Endothelial cell of umbilical vein (primary cell): ENCODE data around the gene ACOX3. TPM values are rescaled to one million over a fixed set of nuclear protein-coding genes. Genes with fewer than 3 reads are reported as not detected.

Experiments used
- BruUV-seq: library from RNA; stranded (reverse); fragments of 400-500 nt; replicated peaks from 2 replicates; lab custom pipeline; 2021; lab: Mats Ljungman, UMichigan
- CTCF ChIA-PET: fragments of 300-600, 350-600 bp; sonication (Branson Sonifier 250); formaldehyde crosslinking; loops from one replicate; lab custom pipeline; 2021; ENCODE audit warnings: antibody characterized with exemption, inconsistent platforms; lab: Charles Lee
- POLR2A ChIA-PET: fragments of 300-600, 350-600 bp; sonication (Branson Sonifier 250); formaldehyde crosslinking; loops from one replicate; lab custom pipeline; 2021; ENCODE audit warnings: antibody characterized with exemption, inconsistent platforms; lab: Charles Lee
- DNase-seq: peaks from one replicate; pipeline ENCODE4 v3.0.0-alpha.2; 2011; ENCODE audit warnings: low read depth, low spot score
- FAIRE-seq: peaks from 2 replicates; lab custom pipeline; 2011; peaks lifted over from hg19 to GRCh38; lab: Jason Lieb, UNC
- H2AFZ ChIP-seq: 2 replicates; pipeline ENCODE4 v1.6.0; 2012; ENCODE audit warnings: low read depth, low read length, control low read depth, inconsistent platforms
- H3K27ac ChIP-seq: 2 replicates; pipeline ENCODE4 v1.5.1; 2011; ENCODE audit warnings: low read depth, mild to moderate bottlenecking, control low read depth, low read length, moderate library complexity; ENCODE audit not compliant: insufficient read depth
- H3K27me3 ChIP-seq, 2 experiments: 2 replicates each; pipeline versions ENCODE4 v1.6.0 to v1.6.1; 2011; ENCODE audit warnings: low read length in 2 of 2, mixed read lengths in 1 of 2; ENCODE audit not compliant: control insufficient read depth in 2 of 2, insufficient read depth in 2 of 2
- H3K36me3 ChIP-seq, 2 experiments: 2 replicates in 1 of 2; 3 replicates in 1 of 2; pipeline ENCODE4 v1.5.1; 2011; ENCODE audit warnings: low read length in 2 of 2, mild to moderate bottlenecking in 1 of 2, moderate library complexity in 1 of 2; ENCODE audit not compliant: control insufficient read depth in 2 of 2, insufficient read depth in 2 of 2; ENCODE audit errors: extremely low read depth in 1 of 2
- H3K4me1 ChIP-seq: 3 replicates; pipeline ENCODE4 v1.5.1; 2011; ENCODE audit warnings: mild to moderate bottlenecking, low read length; ENCODE audit not compliant: control insufficient read depth, insufficient read depth; ENCODE audit errors: extremely low read depth
- H3K4me2 ChIP-seq: 2 replicates; pipeline ENCODE4 v1.6.1; 2011; ENCODE audit warnings: low read length, control low read depth, mixed read lengths; ENCODE audit not compliant: insufficient read depth
- H3K4me3 ChIP-seq, 3 experiments: fragments of 200-600 bp in 1 of 3; sonication (generic), shearing (Covaris generic) in 1 of 3; replicated peaks in 1 of 3; 2 replicates each; pipeline ENCODE4 v1.5.1; 2011 to 2016; ENCODE audit warnings: control low read depth in 3 of 3, low read length in 3 of 3, mild to moderate bottlenecking in 2 of 3, inconsistent platforms in 1 of 3, low read depth in 1 of 3, moderate library complexity in 1 of 3; ENCODE audit not compliant: insufficient read depth in 1 of 3
- H3K79me2 ChIP-seq: 2 replicates; pipeline ENCODE4 v1.6.0; 2012; ENCODE audit warnings: low read length, inconsistent platforms; ENCODE audit not compliant: control insufficient read depth, insufficient read depth
- H3K9ac ChIP-seq: replicated peaks from 2 replicates; pipeline ENCODE3; 2011; ENCODE audit warnings: low read length, control low read depth; ENCODE audit not compliant: insufficient read depth; ENCODE audit errors: extremely low read depth
- H3K9me1 ChIP-seq: replicated peaks from 3 replicates; pipeline ENCODE4 v1.6.0; 2011; ENCODE audit warnings: mild to moderate bottlenecking, low read length; ENCODE audit not compliant: control insufficient read depth, insufficient read depth; ENCODE audit errors: extremely low read depth
- H3K9me3 ChIP-seq: replicated peaks from 2 replicates; pipeline ENCODE4 v1.5.1; 2012; ENCODE audit warnings: low read length, inconsistent platforms; ENCODE audit not compliant: control insufficient read depth, insufficient read depth
- H4K20me1 ChIP-seq: replicated peaks from 2 replicates; pipeline ENCODE3; 2011; ENCODE audit warnings: mild to moderate bottlenecking, low read length; ENCODE audit not compliant: control insufficient read depth, insufficient read depth; ENCODE audit errors: extremely low read depth
- CTCF ChIP-seq, 2 donors: IDR thresholded peaks; 1 replicate in 1 of 2; 2 replicates in 1 of 2; pipeline ENCODE4 v1.5.1; 2011; ENCODE audit warnings: low read length in 2 of 2, mild to moderate bottlenecking in 2 of 2, moderate library complexity in 2 of 2, control low read depth in 1 of 2, inconsistent platforms in 1 of 2, low read depth in 1 of 2; ENCODE audit not compliant: insufficient read depth in 1 of 2; ENCODE audit errors: extremely low read depth in 1 of 2
- EZH2 ChIP-seq: IDR thresholded peaks from 2 replicates; pipeline ENCODE4 v1.6.1; 2012; ENCODE audit warnings: borderline replicate concordance, low read depth, mild to moderate bottlenecking, moderate library complexity, low read length, inconsistent platforms; ENCODE audit not compliant: severe bottlenecking
- FOS ChIP-seq: IDR thresholded peaks from 2 replicates; pipeline ENCODE4 v1.6.1; 2011; ENCODE audit warnings: mild to moderate bottlenecking, low read length, moderate library complexity, borderline replicate concordance; ENCODE audit not compliant: insufficient read depth
- GATA2 ChIP-seq: IDR thresholded peaks from 2 replicates; pipeline ENCODE4 v1.7.0; 2011; ENCODE audit warnings: low read depth, mild to moderate bottlenecking, moderate library complexity, mixed read lengths, low read length; ENCODE audit not compliant: insufficient read length, insufficient read depth
- JUN ChIP-seq: IDR thresholded peaks from 2 replicates; pipeline ENCODE4 v1.6.1; 2011; ENCODE audit warnings: borderline replicate concordance, low read depth; ENCODE audit not compliant: insufficient read length, insufficient read depth
- MAX ChIP-seq: IDR thresholded peaks from 2 replicates; pipeline ENCODE4 v1.6.1; 2011; ENCODE audit not compliant: insufficient read depth, insufficient read length
- MYC ChIP-seq: IDR thresholded peaks from one replicate; pipeline ENCODE4 v1.6.1; 2011; ENCODE audit warnings: mild to moderate bottlenecking, low read depth, low read length
- POLR2A ChIP-seq: IDR thresholded peaks from 2 replicates; pipeline ENCODE4 v1.6.1; 2012; ENCODE audit warnings: low read depth, mild to moderate bottlenecking, control low read depth, low read length
- POLR2AphosphoS5 ChIP-seq: IDR thresholded peaks from 2 replicates; pipeline ENCODE4 v1.6.1; 2012; ENCODE audit warnings: low read depth, mild to moderate bottlenecking, control low read depth, low read length, moderate library complexity; ENCODE audit not compliant: insufficient read depth
- dilution Hi-C: fragments of 300-500 bp; cut with MboI; formaldehyde crosslinking; loops from one replicate; pipeline ENCODE4 v1.15.0; 2019; ENCODE audit warnings: low sequenced_read_pairs; ENCODE audit not compliant: extremely low pct_ligation_motif_present
- intact Hi-C: fragments of 100-400 bp; cut with micrococcal nuclease; formaldehyde crosslinking; loops from one replicate; pipeline ENCODE4 v1.10.0; 2022
- polyA plus RNA-seq, 4 experiments: library from polyadenylated mRNA; depleted of rRNA in 3 of 4; stranded (reverse) in 3 of 4; unstranded in 1 of 4; fragments of >200 nt; gene quantifications; 2 replicates each; pipeline versions ENCODE4 v1.2.1 to v1.2.3, GENCODE V29; 2011 to 2012; ENCODE audit warnings: missing spikeins in 1 of 4
- total RNA-seq: library from RNA; stranded (reverse); gene quantifications from 2 replicates; pipeline ENCODE4 v1.2.3, GENCODE V29; 2021

ACOX3 gene
- total and polyA plus RNA-seq, 2 donors (not counting 3 experiments of a cell fraction or from before 2014, with no cell fraction given), result 13.0 to 26.3 TPM

GRCh38 chr4:8392591-8393190 is 47.8 kb downstream of the ACOX3 start:
- Histone ChIP-seq H4K20me1 (no peaks in the 10 kb centered on the region), H3K9me1 (no peaks in the 10 kb centered on the region), H3K4me3 (no peak overlapping the region), H3K36me3 (peaks cover 0 to 4% of the 10 kb centered on the region in 2 experiments), H3K4me1 (peaks cover 30% of the 10 kb centered on the region), H2AFZ (no peak overlapping the region), H3K9me3 (no peaks in the 10 kb centered on the region), H3K27me3 (no peaks in the 10 kb centered on the region), H3K27ac (peak overlapping the region; percentile 55), H3K9ac (no peak overlapping the region), H3K79me2 (no peaks in the 10 kb centered on the region), H3K4me2 (peak overlapping the region; percentile 4)
- dilution Hi-C loops (no loop called here), intact Hi-C loops (loop anchor here (1.0 to 2.0 kb wide), 3 partner anchors 11 to 126 kb away; no protein-coding TSS in a partner anchor)
- POLR2A ChIA-PET, result no interaction called here
- no TSS peak for BruUV-seq
- CTCF ChIA-PET, result interaction anchor here (1.0 to 5.4 kb wide), 5 partner anchors 10 to 150 kb away, joined by 4 to 45 read pairs (median 9); no protein-coding TSS in a partner anchor
- no peak for FAIRE-seq
- TF ChIP-seq JUN (no peak), EZH2 (no peak), POLR2AphosphoS5 (no peak), FOS (no peak), CTCF (IDR thresholded peaks at IDR 0.05; ENCODE audit: extremely low read depth in 1 of 2, insufficient read depth in 1 of 2, low read depth in 1 of 2, low read length in 2 of 2) (no peak), GATA2 (no peak), POLR2A (no peak), MAX (no peak), MYC (no peak)
- DNase-seq, result peak; percentile 12
